NCI-H2107 treated with DMSO at 0.1 percent for 48 hours (cell line): Measurements from ENCODE around the gene TM9SF4.
"Not testable (repeated sequence)": the region's sequence is repeated elsewhere in the genome, so short reads cannot be mapped to it uniquely, and the experiment has no call there.

Experiments used
- DNase-seq: peaks from one replicate; lab custom pipeline; 2025; ENCODE audit not compliant: unreplicated experiment; lab: John Stamatoyannopoulos, UW

Gene TM9SF4

DNA sequence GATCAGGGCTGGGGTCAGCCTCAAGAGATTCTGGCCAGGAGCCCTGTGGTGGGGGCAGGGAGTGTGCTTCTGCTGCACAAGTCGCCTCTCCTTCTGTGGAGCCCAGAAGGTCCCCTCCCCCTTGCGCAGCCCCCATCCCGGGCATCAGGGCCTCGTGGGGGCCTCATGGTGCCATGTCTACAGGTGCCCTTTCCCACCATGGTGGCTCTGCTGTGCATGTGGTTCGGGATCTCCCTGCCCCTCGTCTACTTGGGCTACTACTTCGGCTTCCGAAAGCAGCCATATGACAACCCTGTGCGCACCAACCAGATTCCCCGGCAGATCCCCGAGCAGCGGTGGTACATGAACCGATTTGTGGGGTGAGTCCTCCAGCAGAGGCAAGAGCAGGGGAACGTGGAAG lies 48.1 kb downstream of the TM9SF4 start:
- DNase-seq: no peak

GRCh38 chr20:32158351-32158750 lies 48.8 kb downstream of the TM9SF4 start:
- no peak for DNase-seq

DNA sequence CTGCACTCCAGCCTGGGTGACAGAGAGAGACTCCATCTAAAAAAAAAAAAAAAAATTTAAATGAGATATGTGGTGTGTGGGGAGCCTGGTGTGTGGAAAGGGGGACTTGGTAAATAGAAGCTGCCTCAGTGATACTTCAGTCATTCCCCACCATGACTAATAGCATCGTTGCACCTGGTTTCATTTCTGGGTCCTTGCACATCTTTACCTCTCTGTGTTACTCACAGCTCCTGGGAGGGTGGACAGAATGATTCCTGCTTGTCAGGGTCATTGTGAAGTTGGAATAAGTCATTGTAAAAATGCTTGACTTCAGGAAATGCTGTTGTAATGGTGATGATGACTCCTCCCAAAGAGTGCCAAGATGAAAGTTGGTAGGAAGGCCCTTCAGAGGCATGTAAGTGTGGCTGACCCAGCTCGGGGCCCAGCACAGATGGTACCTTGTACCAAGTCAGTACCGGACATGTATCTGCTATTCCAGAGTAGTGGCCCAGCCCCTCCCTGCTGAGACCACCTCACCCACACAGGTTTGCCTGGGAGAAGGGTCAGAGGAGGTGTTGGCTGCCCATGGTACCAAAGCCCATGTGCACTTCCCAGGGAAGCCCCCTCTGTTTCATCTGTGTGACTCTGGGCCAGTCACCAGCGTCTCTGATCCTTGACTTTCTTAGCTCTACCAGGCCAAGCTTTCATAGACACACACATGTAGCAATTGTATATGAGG lies 49.6 kb downstream of the TM9SF4 start:
- no peak for DNase-seq

DNA sequence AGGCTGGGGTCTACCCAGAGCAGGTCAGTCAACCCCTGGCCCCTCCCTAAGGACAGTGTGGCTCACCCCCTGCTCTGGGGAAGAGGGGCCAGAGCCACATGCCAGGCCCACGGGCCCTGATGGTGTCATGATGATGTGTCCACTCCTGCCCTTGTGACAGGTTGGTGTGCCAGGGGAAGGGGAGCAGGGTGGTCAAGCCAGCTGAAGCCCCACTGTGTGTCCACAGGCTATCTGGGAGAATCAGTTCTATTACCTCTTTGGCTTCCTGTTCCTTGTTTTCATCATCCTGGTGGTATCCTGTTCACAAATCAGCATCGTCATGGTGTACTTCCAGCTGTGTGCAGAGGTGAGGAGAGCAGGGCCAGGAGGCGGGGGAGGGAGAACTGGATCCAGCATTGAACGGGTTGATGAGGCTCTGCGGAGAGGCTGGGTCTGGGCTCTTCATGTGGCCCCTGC lies 50.3 kb downstream of the TM9SF4 start:
- DNase-seq: no peak

GRCh38 chr20:32160341-32160740 lies 50.8 kb downstream of the TM9SF4 start:
- DNase-seq: no peak

GRCh38 chr20:32162351-32162750 lies 52.8 kb downstream of the TM9SF4 start:
- no peak for DNase-seq

DNA sequence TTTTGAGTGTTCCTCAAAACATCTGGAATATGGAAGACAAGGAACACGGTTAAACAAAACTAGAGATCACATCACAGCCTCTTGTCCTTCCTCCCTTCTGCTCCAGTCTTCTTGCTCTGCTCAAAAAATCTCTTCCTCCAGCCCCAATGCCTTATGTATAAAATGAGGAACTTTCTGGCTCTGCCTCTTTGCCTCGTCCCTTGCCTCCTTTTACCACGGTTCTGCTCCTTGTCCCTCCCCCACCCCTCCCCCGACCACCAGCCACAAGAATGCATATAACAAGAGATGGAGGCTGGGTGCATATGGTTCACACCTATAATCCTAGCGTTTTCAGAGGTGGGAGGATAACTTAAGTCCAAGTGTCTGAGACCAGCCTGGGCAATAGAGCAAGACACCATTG lies 54.4 kb downstream of the TM9SF4 start:
- no peak for DNase-seq

GRCh38 chr20:32164984-32165735 lies 55.6 kb downstream of the TM9SF4 start:
- DNase-seq: no peak

GRCh38 chr20:32165836-32166545 lies 56.5 kb downstream of the TM9SF4 start:
- no peak for DNase-seq

DNA sequence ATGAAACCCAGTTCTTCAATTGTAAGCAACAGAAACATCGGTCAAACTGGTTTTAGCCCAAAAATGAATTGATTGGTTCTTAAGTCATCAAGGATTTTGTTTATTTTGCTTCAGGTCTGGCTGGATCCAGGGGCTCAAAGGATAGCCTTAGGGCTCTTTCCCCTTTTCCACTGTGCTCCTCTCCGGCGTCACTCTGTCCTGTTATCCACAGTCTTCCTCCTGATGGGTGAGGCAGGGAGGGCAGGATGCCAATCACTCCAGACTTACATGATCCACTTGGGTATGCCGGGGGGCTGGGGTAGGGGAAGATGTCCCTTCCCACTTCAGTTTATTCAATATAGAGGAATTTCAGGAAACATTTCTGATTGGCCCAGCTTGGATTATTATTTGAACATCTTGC lies 58.0 kb downstream of the TM9SF4 start:
- DNase-seq: no peak

DNA sequence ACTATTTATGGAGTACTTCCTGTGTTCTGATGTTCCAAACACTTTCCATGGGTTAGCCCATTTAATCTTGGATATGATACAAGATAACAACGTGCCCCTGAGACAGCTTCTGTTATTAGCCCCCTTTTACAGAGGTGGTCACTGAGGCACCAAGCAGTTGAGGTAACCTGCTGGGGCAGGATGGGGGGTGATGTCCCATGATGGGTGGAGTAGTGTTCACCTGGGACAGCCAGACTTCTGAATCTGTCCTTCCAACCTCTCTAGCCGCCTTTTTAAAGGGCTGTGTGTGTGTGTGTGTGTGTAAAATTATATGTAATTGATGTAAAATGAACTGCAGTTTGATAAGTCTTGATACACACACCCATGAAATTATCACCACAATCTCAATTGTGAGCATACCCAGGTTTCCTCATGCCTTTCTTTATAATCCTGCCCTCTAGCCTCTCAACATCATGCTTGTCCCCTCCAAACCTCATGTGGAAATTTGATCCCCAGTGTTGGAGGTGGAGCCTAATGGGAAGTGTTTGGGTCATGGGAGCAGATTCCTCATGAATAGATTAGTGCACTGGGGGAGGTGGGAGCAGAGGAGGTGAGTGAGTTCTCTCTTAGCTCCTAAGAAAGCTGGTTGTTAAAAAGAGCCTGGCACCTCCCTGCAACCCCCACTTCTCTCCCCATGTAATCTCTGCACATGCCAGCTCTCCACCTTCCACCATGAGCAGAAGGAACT lies 58.8 kb downstream of the TM9SF4 start:
- DNase-seq: no peak

- DNase-seq: not testable (repeated sequence)
Observed at GRCh38 chr20:32177696-32178095, 68.2 kb downstream of the TM9SF4 start.

GRCh38 chr20:32179515-32179914 lies 70.0 kb downstream of the TM9SF4 start:
- no peak for DNase-seq

- no peak for DNase-seq
Observed at GRCh38 chr20:32179934-32180333, 70.4 kb downstream of the TM9SF4 start.

DNA sequence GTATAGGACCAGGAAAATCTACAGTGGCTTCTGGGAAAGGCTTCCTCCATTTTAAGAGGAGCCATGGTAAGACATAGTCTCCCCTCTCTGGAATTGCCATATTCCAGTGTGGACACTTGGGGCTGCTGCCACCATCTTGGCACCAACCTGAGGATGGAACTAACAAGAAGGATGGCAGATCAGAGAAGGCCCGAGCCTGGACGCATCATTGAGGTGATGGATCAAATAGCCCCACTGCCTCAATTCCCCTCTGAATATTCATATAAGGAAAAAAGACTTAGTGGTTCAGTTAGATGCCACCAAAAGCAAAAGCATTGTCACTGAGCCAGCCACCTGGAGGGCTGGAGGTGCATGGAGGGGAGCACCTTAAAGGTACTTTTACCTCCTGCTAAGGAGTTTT lies 72.1 kb downstream of the TM9SF4 start:
- DNase-seq: no peak

- no peak for DNase-seq
Observed at GRCh38 chr20:32183947-32184635, 74.6 kb downstream of the TM9SF4 start.

DNA sequence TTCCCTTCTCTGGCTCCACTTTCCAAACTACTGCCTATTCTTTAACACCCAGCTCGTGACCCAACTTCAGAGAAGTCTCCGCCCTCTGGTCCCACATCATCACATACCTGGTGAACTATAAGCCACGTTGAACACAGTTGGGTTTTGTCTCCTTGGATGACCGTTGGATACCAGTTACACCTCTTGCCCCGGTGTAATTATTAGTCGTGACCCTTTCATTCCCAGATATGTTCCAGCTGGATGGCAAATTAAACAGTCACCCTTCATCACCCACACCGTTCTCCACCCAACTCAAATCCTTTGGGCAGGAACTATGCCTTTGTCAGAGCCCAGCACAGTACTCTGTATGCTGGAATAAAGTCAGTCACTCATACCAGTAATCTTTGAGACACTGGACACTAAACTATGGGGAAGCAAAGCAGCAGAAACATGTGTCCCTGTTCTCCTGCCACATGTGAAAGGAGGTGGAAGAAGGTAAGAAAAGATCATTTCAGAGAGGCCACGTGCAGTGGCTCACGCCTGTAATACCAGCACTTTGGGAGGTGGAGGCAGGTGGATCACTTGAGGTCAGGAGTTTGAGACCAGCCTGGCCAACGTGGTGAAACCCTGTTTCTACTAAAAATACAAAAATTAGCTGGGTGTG lies 75.6 kb downstream of the TM9SF4 start:
- DNase-seq: no peak

DNA sequence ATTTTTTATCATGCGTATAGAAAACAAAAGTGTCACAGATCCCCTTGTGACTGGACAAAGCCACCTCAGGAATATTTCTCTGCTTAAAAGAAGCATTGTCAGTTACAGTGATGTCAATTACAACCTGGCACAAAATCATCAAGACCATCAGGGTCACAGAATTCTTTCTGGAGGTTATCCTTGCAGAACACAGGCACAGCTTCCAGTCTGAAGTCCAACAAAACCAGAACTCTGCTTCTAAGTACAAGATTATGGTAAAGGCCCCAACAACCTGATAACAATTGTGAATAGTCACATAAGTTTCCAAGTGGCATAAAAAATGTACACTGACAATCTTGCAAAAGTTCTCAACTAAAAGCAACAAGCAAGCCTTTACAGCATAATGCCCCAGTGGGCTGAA lies 77.0 kb downstream of the TM9SF4 start:
- no peak for DNase-seq

GRCh38 chr20:32188376-32189122 lies 79.0 kb downstream of the TM9SF4 start:
- no peak for DNase-seq

- no peak for DNase-seq
Observed at GRCh38 chr20:32189123-32189410, 79.6 kb downstream of the TM9SF4 start.
